Calu3 (cell line): ENCODE data around the gene GHRHR. TPM values are rescaled to one million over a fixed set of nuclear protein-coding genes. Genes with fewer than 3 reads are reported as not detected.

ENCODE experiments used
- Bru-seq: library from RNA; stranded (reverse); fragments of 400-500 nt; gene quantifications from one replicate; lab custom pipeline; 2021; lab: Mats Ljungman, UMichigan
- BruChase-seq, 2 experiments: library from RNA; stranded (reverse); fragments of 400-500 nt; gene quantifications; one replicate each; lab custom pipeline; 2021; lab: Mats Ljungman, UMichigan
- BruUV-seq: library from RNA; stranded (reverse); fragments of 400-500 nt; replicated peaks from 2 replicates; lab custom pipeline; 2021; lab: Mats Ljungman, UMichigan
- CTCF ChIA-PET: fragments of 300-600 bp; sonication (Branson Sonifier 250); formaldehyde crosslinking; loops from one replicate; lab custom pipeline; 2022; ENCODE audit warnings: antibody characterized with exemption; lab: Charles Lee
- DNase-seq: peaks from one replicate; pipeline ENCODE4 v3.0.0; 2022
- H3K27ac Mint-ChIP-seq: one replicate; pipeline ENCODE4 v1.8.0; 2022; ENCODE audit warnings: mixed read lengths; ENCODE audit not compliant: unreplicated experiment
- H3K27me3 Mint-ChIP-seq: one replicate; pipeline ENCODE4 v1.8.0; 2022; ENCODE audit warnings: mixed read lengths; ENCODE audit not compliant: unreplicated experiment
- H3K36me3 Mint-ChIP-seq: one replicate; pipeline ENCODE4 v1.8.0; 2022; ENCODE audit warnings: mild to moderate bottlenecking, moderate library complexity, mixed read lengths; ENCODE audit not compliant: insufficient read depth, unreplicated experiment
- H3K4me1 Mint-ChIP-seq: one replicate; pipeline ENCODE4 v1.8.0; 2022; ENCODE audit warnings: mild to moderate bottlenecking, low read depth, mixed read lengths; ENCODE audit not compliant: unreplicated experiment
- H3K4me3 Mint-ChIP-seq: one replicate; pipeline ENCODE4 v1.8.0; 2022; ENCODE audit warnings: mild to moderate bottlenecking, low read depth, moderate library complexity, mixed read lengths; ENCODE audit not compliant: unreplicated experiment
- H3K9me3 Mint-ChIP-seq: one replicate; pipeline ENCODE4 v1.8.0; 2022; ENCODE audit warnings: low read depth, mixed read lengths; ENCODE audit not compliant: unreplicated experiment
- CTCF ChIP-seq: fragments of 200-600 bp; IDR thresholded peaks from one replicate; pipeline ENCODE4 v1.8.0; 2022; ENCODE audit warnings: antibody characterized with exemption; ENCODE audit not compliant: unreplicated experiment
- intact Hi-C: fragments of 100-400 bp; cut with micrococcal nuclease; formaldehyde crosslinking; loops from one replicate; pipeline ENCODE4 v1.10.0; 2022; ENCODE audit not compliant: unreplicated experiment
- long read RNA-seq: library from polyadenylated mRNA; stranded (forward); transcript quantifications from one replicate; pipeline ENCODE4 v2.0.0, GENCODE V29; 2022
- total RNA-seq: library from RNA; stranded (reverse); gene quantifications from 2 replicates; pipeline ENCODE4 v1.2.3, GENCODE V29; 2022

The GHRHR gene
- not detected in 2 replicates for total RNA-seq
- not detected for Bru-seq, nascent RNA
- not detected for BruChase-seq, experiment 1, labeled RNA remaining after a 6-hour chase
- BruChase-seq, experiment 2, labeled RNA remaining after a 2-hour chase = percentile 6 among the genes with signal in this experiment
- long read RNA-seq, partial matches to known transcripts = 0 of 1 reads
- long read RNA-seq, other reads (novel, unspliced or antisense) = 1 of 1 reads

- CTCF ChIA-PET = no interaction called here
- no peak for TF ChIP-seq CTCF
- no peak within 1 kb of the TSS for H3K27ac Mint-ChIP-seq
- H3K4me3 Mint-ChIP-seq = no peak within 1 kb of the TSS
- BruUV-seq = no TSS peak
- no peak for DNase-seq
- H3K4me1 Mint-ChIP-seq = no peaks in the 10 kb centered on the region
- peaks cover 3% of the 10 kb centered on the region for H3K9me3 Mint-ChIP-seq
- H3K27me3 Mint-ChIP-seq = peaks cover 23% of the 10 kb centered on the region
- intact Hi-C loops = no loop called here
- no peaks in the 10 kb centered on the region for H3K36me3 Mint-ChIP-seq
These were observed at the start of gene GHRHR for GRCh38 chr7:30963842-30964241. TSS of gene GHRHR (plus strand) at chr7:30963953. CDS start at chr7:30964069, 116 bp downstream.

GRCh38 chr7:30914596-30914995 lies 49.2 kb upstream of the GHRHR start:
- Mint-ChIP-seq H3K27me3 (no peaks in the 10 kb centered on the region), H3K4me1 (peaks cover 39% of the 10 kb centered on the region), H3K27ac (peak overlapping the region; percentile 58), H3K36me3 (peaks cover 4% of the 10 kb centered on the region), H3K4me3 (no peak overlapping the region), H3K9me3 (no peaks in the 10 kb centered on the region)
- intact Hi-C loops = no loop called here
- TF ChIP-seq CTCF = no peak
- CTCF ChIA-PET = interaction anchor here (1.2 kb wide), 1 partner anchor 24 kb away, joined by 3 read pairs; no protein-coding TSS in a partner anchor
- no TSS peak for BruUV-seq
- DNase-seq = peak; percentile 88

- peaks cover 4% of the 10 kb centered on the region for H3K36me3 Mint-ChIP-seq
- peak overlapping the region; percentile 58 for H3K27ac Mint-ChIP-seq
- CTCF ChIA-PET = interaction anchor here (1.2 kb wide), 2 partner anchors 16 to 24 kb away, joined by 3 to 4 read pairs; no protein-coding TSS in a partner anchor
- H3K27me3 Mint-ChIP-seq = no peaks in the 10 kb centered on the region
- peaks cover 44% of the 10 kb centered on the region for H3K4me1 Mint-ChIP-seq
- no peaks in the 10 kb centered on the region for H3K9me3 Mint-ChIP-seq
- H3K4me3 Mint-ChIP-seq = no peak overlapping the region
- no peak for TF ChIP-seq CTCF
- BruUV-seq = no TSS peak
- no peak for DNase-seq
- intact Hi-C loops = no loop called here
These were observed 48.6 kb upstream of the GHRHR start for GRCh38 chr7:30915005-30915601.

- H3K36me3 Mint-ChIP-seq = peaks cover 4% of the 10 kb centered on the region
- peaks cover 50% of the 10 kb centered on the region for H3K4me1 Mint-ChIP-seq
- no peak for TF ChIP-seq CTCF
- H3K9me3 Mint-ChIP-seq = no peaks in the 10 kb centered on the region
- no TSS peak for BruUV-seq
- H3K27me3 Mint-ChIP-seq = no peaks in the 10 kb centered on the region
- H3K4me3 Mint-ChIP-seq = no peak overlapping the region
- CTCF ChIA-PET = interaction anchor here (1.2 kb wide), 2 partner anchors 16 to 23 kb away, joined by 3 to 4 read pairs; no protein-coding TSS in a partner anchor
- DNase-seq = no peak
- intact Hi-C loops = no loop called here
- no peak overlapping the region for H3K27ac Mint-ChIP-seq
These were observed 48.0 kb upstream of the GHRHR start for GRCh38 chr7:30915751-30916150.
